ENCODE results near the gene NRCAM. TPM values are rescaled to one million over a fixed set of nuclear protein-coding genes. Genes with fewer than 3 reads are reported as not detected.

The NRCAM gene
- total and polyA plus RNA-seq, 8 donors: 10.6 to 36.7 (median 16.2) TPM

- Histone ChIP-seq H3K27ac (no peak overlapping the region), H3K36me3 (peaks cover 0 to 58% of the 10 kb centered on the region in 2 donors), H3K27me3 (no peaks in the 10 kb centered on the region), H3K4me1 (no peaks in the 10 kb centered on the region), H3K9me3 (no peaks in the 10 kb centered on the region), H3K4me3 (no peak overlapping the region)
- intact Hi-C loops (cut with DNase I): loop anchor here in 1 of 2 donors (10.0 kb wide), 1 partner anchor 312 kb away; no protein-coding TSS in a partner anchor
- DNase-seq: peak in 2 of 4 donors; percentile 30 to 61
- TF ChIP-seq, protein P1, sequence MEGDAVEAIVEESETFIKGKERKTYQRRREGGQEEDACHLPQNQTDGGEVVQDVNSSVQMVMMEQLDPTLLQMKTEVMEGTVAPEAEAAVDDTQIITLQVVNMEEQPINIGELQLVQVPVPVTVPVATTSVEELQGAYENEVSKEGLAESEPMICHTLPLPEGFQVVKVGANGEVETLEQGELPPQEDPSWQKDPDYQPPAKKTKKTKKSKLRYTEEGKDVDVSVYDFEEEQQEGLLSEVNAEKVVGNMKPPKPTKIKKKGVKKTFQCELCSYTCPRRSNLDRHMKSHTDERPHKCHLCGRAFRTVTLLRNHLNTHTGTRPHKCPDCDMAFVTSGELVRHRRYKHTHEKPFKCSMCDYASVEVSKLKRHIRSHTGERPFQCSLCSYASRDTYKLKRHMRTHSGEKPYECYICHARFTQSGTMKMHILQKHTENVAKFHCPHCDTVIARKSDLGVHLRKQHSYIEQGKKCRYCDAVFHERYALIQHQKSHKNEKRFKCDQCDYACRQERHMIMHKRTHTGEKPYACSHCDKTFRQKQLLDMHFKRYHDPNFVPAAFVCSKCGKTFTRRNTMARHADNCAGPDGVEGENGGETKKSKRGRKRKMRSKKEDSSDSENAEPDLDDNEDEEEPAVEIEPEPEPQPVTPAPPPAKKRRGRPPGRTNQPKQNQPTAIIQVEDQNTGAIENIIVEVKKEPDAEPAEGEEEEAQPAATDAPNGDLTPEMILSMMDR (IDR thresholded peaks at IDR 0.05): peak; percentile 60 to 75
- ATAC-seq: peak; percentile 88
Observed at GRCh38 chr7:108497082-108497725, 41.0 kb upstream of the NRCAM start.

- Histone ChIP-seq H3K4me3 (no peak overlapping the region), H3K27ac (no peak overlapping the region), H3K9me3 (no peaks in the 10 kb centered on the region), H3K27me3 (no peaks in the 10 kb centered on the region), H3K4me1 (no peaks in the 10 kb centered on the region), H3K36me3 (peaks cover 0 to 56% of the 10 kb centered on the region in 2 donors)
- no peak for DNase-seq
- ATAC-seq: no peak
- TF ChIP-seq, protein P1 (IDR thresholded peaks at IDR 0.05): no peak
- intact Hi-C loops (cut with DNase I): loop anchor here in 1 of 2 donors (10.0 kb wide), 1 partner anchor 308 kb away; no protein-coding TSS in a partner anchor
Observed at GRCh38 chr7:108492742-108493141, 36.5 kb upstream of the NRCAM start.

- Histone ChIP-seq H3K27me3 (no peaks in the 10 kb centered on the region), H3K9me3 (no peaks in the 10 kb centered on the region), H3K27ac (no peak overlapping the region), H3K36me3 (peaks cover 0 to 66% of the 10 kb centered on the region in 2 donors), H3K4me1 (no peaks in the 10 kb centered on the region), H3K4me3 (no peak overlapping the region)
- intact Hi-C loops (cut with DNase I): no loop called here
- TF ChIP-seq, protein P1 (IDR thresholded peaks at IDR 0.05): no peak
- DNase-seq: no peak
- ATAC-seq: no peak
Observed at GRCh38 chr7:108488768-108489538, 32.7 kb upstream of the NRCAM start.

GRCh38 chr7:108487646-108488045 is 31.4 kb upstream of the NRCAM start:
- DNase-seq: peak in 1 of 4 donors; percentile 10
- no peaks in the 10 kb centered on the region for H3K27me3 ChIP-seq

More at GRCh38 chr7:108487646-108488045, 31.4 kb upstream of the NRCAM start:
- Histone ChIP-seq H3K36me3 (peaks cover 0 to 74% of the 10 kb centered on the region in 2 donors), H3K4me3 (no peak overlapping the region), H3K27ac (no peak overlapping the region), H3K9me3 (no peaks in the 10 kb centered on the region), H3K4me1 (no peaks in the 10 kb centered on the region)
- intact Hi-C loops (cut with DNase I): no loop called here
- TF ChIP-seq, protein P1 (IDR thresholded peaks at IDR 0.05): no peak
- no peak for ATAC-seq
